Choroid plexus epithelial cell (primary cell): ENCODE results near the gene EGLN2.
"Not testable (repeated sequence)": the region's sequence is repeated elsewhere in the genome, so short reads cannot be mapped to it uniquely, and the experiment has no call there.

Experiments
- DNase-seq: peaks from one replicate; pipeline ENCODE4 v3.0.0-alpha.2; 2010; ENCODE audit warnings: low read depth
- H3K4me3 ChIP-seq: 2 replicates; pipeline ENCODE4 v1.5.1; 2011; ENCODE audit warnings: low read depth, mild to moderate bottlenecking, control low read depth, low read length, moderate library complexity
- CTCF ChIP-seq: conservative IDR thresholded peaks from 2 replicates; pipeline ENCODE4 v1.5.1; 2011; ENCODE audit warnings: low read depth, mild to moderate bottlenecking, control low read depth, inconsistent platforms, low read length, moderate library complexity

EGLN2 gene

GRCh38 chr19:40815223-40815622 is 16.2 kb downstream of the EGLN2 start:
- H3K4me3 ChIP-seq, result no peak overlapping the region
- no peak for TF ChIP-seq CTCF
- no peak for DNase-seq

GRCh38 chr19:40818480-40819399 is 19.7 kb downstream of the EGLN2 start:
- DNase-seq, result peak; percentile 66

GRCh38 chr19:40819479-40820234 is 20.7 kb downstream of the EGLN2 start:
- DNase-seq, result peak; percentile 50
- H3K4me3 ChIP-seq, result not testable (repeated sequence)
- peak; percentile 73 for TF ChIP-seq CTCF

More at GRCh38 chr19:40818480-40819399, 19.7 kb downstream of the EGLN2 start:
- TF ChIP-seq CTCF, result peak; percentile 23
- not testable (repeated sequence) for H3K4me3 ChIP-seq

GRCh38 chr19:40822161-40822560 is 23.2 kb downstream of the EGLN2 start:
- no peak for TF ChIP-seq CTCF
- no peak for DNase-seq
- no peak overlapping the region for H3K4me3 ChIP-seq

- not testable (repeated sequence) for H3K4me3 ChIP-seq
- DNase-seq, result peak; percentile 62
These were observed 23.9 kb downstream of the EGLN2 start for GRCh38 chr19:40822704-40823553.

- not testable (repeated sequence) for H3K4me3 ChIP-seq, DNase-seq
These were observed 25.9 kb downstream of the EGLN2 start for GRCh38 chr19:40824916-40825315.

- not testable (repeated sequence) for DNase-seq, H3K4me3 ChIP-seq
These were observed 26.6 kb downstream of the EGLN2 start for GRCh38 chr19:40825460-40826095.

- not testable (repeated sequence) for DNase-seq, H3K4me3 ChIP-seq
These were observed 27.3 kb downstream of the EGLN2 start for GRCh38 chr19:40826312-40826698.

GRCh38 chr19:40826699-40827385 is 27.9 kb downstream of the EGLN2 start:
- H3K4me3 ChIP-seq, result not testable (repeated sequence)

More at GRCh38 chr19:40826699-40827385, 27.9 kb downstream of the EGLN2 start:
- DNase-seq, result not testable (repeated sequence)
